NCI-H187 (cell line): Measurements from ENCODE around the gene P2RX2.

Experiments used
- DNase-seq, 2 experiments: peaks; one replicate each; lab custom pipeline; 2025; lab: John Stamatoyannopoulos, UW

The P2RX2 gene

GRCh38 chr12:132620113-132620898 is 1.7 kb downstream of the P2RX2 start:
- no peak for DNase-seq

GRCh38 chr12:132620899-132621656 is 2.5 kb downstream of the P2RX2 start:
- DNase-seq, result no peak

- no peak for DNase-seq
Observed at GRCh38 chr12:132621657-132622435, 3.3 kb downstream of the P2RX2 start.

- no peak for DNase-seq
Observed at GRCh38 chr12:132622437-132623071, 4.0 kb downstream of the P2RX2 start.

- DNase-seq, result no peak
Observed at GRCh38 chr12:132623072-132623869, 4.7 kb downstream of the P2RX2 start.

GRCh38 chr12:132624186-132624855 is 5.7 kb downstream of the P2RX2 start:
- no peak for DNase-seq

GRCh38 chr12:132624910-132625630 is 6.5 kb downstream of the P2RX2 start:
- DNase-seq, result no peak

- no peak for DNase-seq
Observed at GRCh38 chr12:132625731-132626430, 7.3 kb downstream of the P2RX2 start.

GRCh38 chr12:132629330-132629729 is 10.8 kb downstream of the P2RX2 start:
- DNase-seq, result no peak

GRCh38 chr12:132630672-132631071 is 12.1 kb downstream of the P2RX2 start:
- no peak for DNase-seq

- DNase-seq, result no peak
Observed at GRCh38 chr12:132631666-132632065, 13.1 kb downstream of the P2RX2 start.

- no peak for DNase-seq
Observed at GRCh38 chr12:132632521-132633228, 14.1 kb downstream of the P2RX2 start.

- DNase-seq, result no peak
Observed at GRCh38 chr12:132633398-132633797, 14.8 kb downstream of the P2RX2 start.

GRCh38 chr12:132633901-132634300 is 15.3 kb downstream of the P2RX2 start:
- no peak for DNase-seq

- DNase-seq, result no peak
Observed at GRCh38 chr12:132634411-132634990, 15.9 kb downstream of the P2RX2 start.

- no peak for DNase-seq
Observed at GRCh38 chr12:132635076-132635955, 16.7 kb downstream of the P2RX2 start.

GRCh38 chr12:132637811-132638210 is 19.2 kb downstream of the P2RX2 start:
- DNase-seq, result no peak
